HG02610 (cell line): ENCODE measurements around the gene CKM.
"Not testable (repeated sequence)": the region's sequence is repeated elsewhere in the genome, so short reads cannot be mapped to it uniquely, and the experiment has no call there.

Experiments
- ATAC-seq: cut with Tn5 transposase; IDR thresholded peaks from one replicate; pipeline ENCODE4 v1.9.1; 2021; ENCODE audit warnings: mild to moderate bottlenecking, moderate library complexity; ENCODE audit not compliant: unreplicated experiment

CKM gene

DNA sequence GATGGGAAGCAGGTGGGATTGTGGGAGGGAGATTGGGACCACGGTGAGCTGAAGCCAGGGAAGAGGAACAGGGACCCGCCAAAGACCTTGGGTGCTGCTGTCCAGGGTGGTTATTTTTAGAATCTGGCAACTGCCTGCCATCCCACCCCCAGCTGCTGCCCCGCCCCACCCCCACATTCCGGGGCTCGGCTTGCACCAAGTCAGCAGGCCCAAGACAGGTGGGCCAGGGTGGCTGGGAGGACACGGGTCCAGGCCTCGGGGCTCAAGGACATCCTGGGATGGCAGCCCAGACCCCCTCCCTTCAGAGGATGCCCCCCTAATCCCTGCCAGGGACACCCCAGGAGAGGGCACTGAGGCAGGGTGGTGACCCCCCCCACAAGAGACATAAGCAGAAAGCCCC is 827 bp downstream of the CKM start:
- no peak for ATAC-seq

DNA sequence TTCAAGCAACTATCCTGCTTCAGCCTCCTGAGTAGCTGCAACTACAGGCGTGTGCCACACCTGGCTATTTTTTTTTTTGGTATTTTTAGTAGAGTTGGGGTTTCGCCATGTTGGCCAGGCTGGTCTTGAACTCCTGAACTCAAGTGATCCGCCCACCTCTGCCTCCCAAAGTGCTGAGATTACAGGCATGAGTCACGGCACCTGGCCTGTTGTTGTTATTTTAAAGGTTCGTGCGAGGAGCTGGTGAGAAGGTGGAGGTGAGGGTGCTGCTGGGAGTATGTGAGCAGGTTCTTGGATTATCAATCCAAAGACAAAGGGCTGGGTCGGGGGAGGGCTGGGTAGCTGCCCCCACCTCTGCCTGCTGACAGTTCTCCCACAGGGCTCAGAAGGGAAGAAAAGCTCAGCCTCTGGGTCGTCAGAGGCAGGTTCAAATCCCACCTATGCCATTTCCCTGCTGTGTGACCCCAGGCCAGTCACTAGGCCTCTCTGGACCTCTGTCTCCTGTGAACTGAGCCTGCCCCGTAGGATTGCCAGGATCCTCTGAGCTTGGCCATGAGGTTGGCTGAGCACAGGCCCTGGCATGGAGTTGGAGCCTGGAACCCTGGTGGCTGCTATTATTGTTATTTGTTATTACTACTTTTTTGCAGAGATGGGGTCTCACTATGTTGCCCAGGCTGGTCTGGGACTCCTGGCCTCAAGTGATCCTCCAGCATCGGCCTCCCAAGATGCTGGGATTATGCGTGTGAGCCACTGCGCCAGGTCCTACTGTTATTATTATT is 1.5 kb downstream of the CKM start:
- ATAC-seq, result no peak

DNA sequence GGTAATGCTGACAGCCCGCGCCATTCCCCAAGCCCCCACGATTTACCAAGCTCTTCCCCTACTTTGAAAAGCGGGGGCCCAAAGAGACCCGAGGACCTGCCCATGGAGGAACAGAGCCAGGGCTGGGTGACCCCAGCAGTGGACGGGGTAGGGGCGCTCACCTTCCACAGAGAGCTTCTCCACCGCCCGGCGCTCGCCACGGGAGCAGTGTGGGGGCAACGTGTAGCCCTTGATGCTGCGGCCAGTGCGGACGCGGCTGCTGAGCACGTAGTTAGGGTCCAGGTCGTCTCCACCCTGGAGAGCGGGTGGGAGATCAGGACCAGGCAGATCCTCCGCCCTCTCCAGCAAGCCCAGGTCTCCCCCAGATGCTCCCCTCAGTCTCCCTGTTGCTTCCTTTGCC is 7.4 kb downstream of the CKM start:
- ATAC-seq, result no peak

DNA sequence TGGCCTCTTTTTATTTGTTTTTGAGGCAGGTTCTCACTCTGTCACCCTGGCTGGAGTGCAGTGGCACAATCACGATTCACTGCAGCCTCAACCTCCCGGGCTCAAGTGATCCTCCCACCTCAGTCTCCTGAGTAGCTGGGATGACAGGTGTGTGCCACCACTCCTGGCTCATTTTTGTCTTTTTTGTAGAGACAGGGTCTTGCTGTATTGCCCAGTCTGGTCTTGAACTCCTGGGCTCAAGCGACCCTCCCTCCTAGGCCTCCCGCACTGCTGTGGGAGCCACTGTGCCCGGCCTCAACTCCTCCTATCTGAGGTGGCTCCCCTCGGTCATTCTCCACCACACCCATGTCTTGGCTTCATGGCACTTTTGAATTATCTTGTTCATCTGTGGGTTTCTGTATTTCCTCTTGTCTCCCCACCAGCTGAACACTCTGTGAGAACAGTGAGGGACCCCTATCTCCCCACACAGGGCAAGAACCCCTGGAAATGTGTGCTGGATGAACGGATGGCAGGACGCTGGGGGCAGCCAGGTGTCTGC is 7.9 kb downstream of the CKM start:
- no peak for ATAC-seq

DNA sequence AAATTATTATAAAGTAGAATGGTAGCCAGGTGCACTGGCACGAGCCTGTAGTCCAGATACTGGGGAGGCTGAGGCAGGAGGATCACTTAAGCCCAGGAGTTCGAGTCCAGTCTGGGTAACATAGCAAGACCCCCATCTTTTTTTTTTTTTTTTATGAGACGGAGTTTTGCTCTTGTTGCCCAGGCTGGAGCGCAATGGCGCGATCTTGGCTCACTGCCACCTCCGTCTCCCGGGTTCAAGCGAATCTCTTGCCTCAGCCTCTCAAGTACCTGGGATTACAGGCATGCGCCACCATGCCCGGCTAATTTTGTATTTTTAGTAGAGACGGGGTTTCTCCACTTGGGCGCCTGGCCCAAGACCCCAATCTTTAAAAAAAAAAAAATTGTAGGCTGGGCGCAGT is 10.4 kb downstream of the CKM start:
- not testable (repeated sequence) for ATAC-seq

DNA sequence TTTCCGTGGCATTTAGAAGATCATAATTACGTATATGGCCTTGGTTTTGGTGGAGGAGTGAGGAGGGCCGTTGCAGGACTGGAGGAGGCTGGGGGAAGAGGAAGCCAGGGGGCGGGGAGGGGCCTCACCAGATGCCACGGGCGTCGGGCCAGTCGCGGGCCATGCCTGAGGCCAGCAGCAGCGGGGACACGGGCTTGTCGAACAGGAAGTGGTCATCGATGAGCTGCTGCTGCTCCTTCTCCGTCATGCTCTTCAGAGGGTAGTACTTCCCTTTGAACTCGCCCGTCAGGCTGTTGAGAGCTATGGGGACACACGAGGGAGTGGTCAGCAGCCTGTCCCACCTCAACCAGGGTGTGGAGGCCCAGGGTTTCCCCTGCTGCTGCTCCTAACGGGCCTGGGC is 11.1 kb downstream of the CKM start:
- ATAC-seq, result no peak

DNA sequence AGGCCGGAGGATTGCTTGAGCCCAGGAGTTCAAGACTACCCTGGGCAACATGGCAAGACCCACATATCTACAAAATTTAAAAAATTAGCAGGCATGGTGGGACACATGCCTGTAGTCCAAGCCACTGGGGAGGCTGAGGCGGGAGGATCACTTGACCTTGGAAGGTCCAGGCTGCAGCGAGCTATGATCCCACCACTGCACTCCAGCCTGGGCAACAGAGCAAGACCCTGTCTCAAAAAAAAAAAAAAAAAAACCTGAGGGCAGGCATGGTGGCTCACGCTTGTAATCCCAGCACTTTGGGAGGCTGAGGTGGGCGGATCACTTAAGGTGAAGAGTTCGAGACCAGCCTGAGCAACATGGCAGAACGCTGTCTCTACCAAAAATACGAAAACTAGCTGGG is 13.4 kb downstream of the CKM start:
- ATAC-seq, result not testable (repeated sequence)

DNA sequence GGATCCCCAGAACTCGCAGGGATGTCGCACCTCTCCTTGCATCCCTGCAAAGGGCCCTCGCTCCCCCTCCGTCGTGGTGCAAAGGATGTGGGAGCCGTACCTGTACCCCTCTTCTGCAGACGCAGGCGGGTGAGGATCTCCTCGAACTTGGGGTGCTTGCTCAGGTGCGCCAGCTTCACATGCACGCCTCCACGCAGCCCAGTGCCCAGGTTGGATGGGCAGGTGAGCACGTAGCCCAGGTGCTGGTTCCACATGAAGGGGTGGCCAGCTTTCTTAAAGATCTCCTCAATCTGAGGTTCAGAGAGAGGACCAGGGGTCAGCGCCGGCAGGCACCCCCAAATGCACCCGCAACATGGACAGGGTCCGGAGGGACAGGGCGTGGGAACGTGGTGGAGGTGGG is 15.3 kb downstream of the CKM start:
- no peak for ATAC-seq

DNA sequence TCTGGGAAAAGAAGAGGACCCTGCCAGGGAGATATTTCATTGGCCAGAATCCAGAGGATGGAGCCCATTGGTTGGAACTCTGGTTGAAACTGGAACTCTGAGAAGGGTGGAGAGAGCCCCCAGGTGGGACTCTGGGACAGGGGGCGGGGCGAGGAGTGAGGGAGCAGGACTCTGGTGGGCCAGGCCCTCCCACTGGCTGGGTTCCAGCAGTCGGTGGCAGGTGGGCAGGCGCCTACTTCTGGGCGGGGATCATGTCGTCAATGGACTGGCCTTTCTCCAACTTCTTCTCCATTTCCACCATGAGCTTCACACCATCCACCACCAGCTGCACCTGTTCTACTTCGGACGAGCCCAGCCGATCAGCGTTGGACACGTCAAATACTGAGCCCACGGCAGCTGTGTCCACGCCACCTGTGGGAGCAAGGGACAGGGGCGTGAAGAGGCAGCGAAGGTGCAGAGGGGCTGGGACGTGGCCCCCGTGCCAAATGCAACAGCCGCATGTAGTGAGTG is 16.1 kb downstream of the CKM start:
- ATAC-seq, result no peak

DNA sequence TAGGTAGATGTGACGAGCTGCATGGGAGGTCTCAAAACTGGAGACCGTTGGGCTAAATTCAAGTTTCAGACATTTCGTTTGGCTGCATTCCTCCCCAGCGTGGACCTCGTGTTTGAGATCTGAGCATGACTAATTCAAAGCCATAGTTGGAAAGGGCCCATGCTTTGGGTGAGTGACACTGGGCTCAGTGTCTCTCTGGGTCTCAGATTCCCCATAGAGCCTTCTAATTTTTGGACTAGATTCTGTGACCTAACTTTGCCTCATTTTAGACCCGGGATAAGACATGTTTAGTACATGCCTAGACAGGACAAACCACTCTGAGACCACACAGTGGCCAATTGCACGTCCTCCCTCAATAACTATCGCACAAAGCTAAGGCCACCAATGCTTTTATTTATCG is 16.6 kb downstream of the CKM start:
- no peak for ATAC-seq

DNA sequence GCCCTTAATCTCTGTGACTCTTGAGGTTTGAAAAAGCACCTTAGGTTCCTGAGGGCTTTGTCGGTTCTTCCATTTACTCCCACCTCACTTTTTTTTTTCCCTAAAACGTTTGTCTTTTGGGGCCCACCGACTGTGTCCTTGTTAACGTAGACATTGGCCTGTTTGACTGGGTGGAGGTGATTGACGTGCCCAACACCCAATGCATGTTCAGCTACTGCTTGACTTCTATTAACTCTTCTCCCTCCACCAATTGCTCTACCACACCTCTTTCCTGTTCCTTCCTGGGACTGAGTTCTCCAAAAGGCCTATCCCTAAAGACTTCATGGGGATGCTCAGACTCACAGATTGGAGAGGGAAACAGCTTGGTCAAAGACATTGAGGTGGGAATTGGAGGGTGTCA is 17.3 kb downstream of the CKM start:
- no peak for ATAC-seq

DNA sequence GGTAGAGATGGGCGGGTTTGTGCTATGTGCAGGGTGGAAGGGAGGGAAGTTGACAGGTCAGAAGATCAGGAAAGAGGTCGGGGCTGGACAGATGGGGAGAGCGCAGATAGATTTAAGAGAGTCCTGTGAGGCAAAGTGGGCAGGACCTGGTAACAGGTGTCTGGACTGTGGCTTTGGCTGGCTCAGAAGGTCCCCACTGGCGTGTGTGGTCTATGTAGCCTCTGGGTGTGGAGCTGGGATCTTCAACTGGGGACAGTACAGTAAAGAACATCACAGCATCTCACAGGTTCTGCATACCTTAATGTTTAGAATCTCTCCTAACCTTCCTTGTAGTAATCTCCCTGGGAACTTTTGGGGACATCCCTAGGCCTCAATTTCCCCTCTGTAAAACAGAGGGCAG is 17.7 kb downstream of the CKM start:
- no peak for ATAC-seq

DNA sequence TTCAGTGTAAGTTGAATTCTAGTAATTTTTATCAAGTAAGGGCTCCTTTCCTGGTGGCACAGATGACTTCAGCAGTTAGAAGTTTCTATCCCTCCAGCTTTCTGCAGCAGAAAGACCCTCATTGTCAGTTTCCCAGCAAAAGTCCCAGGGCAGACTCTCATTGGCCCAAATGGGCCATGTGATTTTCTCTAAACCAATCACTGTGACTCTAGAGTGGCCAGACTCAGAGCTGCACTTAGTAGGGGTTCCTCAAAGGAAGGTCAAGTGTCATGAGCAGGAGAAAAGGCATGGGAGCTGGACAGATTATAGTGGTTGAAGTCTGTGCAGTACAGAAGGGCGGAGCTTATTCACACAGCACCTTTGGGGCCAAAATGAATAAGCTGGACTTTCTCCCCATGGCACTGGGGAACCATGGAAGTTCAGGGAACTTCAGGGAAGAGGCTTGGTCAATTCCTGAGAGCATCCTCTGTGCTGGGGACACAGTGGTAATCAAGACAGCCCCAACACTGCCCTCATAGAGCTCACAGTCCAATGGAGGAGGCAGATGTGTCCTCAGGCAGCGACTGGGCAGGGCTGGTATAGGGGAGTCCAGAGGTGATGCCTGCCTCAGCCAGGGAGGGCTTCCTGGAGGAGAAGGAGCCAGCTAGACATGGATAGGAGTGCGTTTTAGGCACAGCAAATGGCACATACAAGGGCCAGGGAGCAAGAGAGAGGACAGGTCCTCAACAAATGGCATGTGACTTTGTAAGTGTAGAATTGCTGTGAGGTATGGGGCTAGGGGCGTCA is 18.3 kb downstream of the CKM start:
- no peak for ATAC-seq

DNA sequence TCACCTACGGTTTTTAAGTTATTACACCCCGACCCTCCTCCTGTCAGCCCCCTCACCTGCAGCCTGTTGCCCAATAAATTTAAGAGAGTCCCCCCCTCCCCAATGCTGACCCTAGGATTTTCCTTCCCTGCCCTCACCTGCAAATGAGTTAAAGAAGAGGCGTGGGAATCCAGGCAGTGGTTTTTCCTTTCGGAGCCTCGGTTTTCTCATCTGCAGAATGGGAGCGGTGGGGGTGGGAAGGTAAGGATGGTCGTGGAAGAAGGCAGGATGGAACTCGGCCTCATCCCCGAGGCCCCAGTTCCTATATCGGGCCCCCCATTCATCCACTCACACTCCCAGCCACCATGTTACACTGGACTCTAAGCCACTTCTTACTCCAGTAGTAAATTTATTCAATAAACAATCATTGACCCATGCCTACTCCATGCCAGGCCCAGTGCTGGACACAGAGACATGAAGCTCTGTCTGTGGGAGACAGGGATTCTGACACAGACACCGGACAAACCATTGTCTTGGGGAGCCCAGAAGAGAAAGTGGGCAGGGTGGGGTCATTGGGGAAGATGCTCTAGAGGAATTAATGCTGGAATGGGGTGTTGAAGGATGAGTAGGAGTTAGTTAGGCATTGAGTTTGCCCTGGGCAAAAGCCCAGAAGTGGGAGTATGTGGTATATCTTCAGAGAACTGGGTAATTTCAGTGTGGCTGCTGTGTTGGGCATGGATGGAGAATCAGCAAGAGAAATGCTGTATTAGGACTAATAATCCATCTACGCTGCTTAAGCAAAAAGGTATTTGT is 19.2 kb downstream of the CKM start:
- ATAC-seq, result no peak

DNA sequence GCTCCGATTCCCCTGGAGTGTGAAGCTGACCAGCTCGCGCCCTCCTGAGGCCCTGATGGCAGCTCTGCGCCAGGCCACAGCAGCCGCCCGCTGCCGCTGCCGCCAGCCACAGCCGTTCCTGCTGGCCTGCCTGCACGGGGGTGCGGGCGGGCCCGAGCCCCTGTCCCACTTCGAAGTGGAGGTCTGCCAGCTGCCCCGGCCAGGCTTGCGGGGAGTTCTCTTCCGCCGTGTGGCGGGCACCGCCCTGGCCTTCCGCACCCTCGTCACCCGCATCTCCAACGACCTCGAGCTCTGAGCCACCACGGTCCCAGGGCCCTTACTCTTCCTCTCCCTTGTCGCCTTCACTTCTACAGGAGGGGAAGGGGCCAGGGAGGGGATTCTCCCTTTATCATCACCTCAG is 20.3 kb downstream of the CKM start:
- no peak for ATAC-seq

DNA sequence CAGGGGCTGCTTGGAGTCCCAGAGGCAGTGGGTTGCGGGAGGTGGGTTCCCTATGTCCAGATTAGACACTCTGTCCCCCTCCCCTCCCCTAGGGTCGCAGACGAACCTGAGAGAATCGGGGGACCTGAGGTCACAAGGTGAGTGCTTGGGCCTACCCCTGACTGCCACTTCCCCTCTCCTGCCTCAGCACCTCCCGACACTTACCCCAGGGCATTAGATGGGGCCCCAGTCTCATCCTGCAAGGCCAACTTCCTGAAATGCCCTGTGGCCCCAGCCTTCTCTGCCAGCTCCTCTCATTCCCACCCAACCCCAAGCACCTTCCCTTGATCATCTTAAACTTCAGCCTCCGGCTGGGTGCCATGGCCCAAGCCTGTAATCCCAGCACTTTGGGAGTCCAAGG is 23.0 kb downstream of the CKM start:
- ATAC-seq, result no peak

DNA sequence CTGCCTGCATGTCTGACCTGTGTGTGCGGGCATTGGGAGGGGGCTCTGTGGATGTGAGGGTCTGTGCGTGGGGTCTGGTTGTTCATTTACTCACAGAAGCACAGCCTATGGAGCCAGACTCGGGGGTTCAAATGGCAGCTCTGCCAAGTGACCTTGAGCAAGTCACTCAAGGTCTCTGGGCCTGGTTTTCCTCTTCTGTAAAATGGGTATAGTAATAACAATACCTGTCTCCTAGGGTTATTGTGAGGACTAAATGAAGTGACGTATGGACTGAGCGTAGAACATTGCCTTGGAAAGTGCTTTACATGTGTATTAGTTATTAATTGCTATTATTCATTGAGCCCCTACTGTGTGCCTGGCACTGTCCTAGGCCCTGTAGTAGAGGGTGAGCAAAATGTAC is 24.4 kb downstream of the CKM start:
- no peak for ATAC-seq

DNA sequence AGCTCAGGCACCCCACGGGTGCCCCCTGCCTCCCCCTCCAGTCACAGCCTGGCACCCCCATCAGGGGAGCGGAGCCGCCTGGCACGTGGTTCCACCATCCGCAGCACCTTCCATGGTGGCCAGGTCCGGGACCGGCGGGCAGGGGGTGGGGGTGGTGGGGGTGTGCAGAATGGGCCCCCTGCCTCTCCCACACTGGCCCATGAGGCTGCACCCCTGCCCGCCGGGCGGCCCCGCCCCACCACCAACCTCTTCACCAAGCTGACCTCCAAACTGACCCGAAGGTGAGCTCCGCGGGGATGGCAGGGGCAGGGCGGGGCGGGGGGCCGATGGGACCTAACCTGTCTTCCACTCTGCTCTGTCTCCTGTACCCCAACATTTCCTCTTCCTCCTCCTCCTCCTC is 25.0 kb downstream of the CKM start:
- no peak for ATAC-seq

DNA sequence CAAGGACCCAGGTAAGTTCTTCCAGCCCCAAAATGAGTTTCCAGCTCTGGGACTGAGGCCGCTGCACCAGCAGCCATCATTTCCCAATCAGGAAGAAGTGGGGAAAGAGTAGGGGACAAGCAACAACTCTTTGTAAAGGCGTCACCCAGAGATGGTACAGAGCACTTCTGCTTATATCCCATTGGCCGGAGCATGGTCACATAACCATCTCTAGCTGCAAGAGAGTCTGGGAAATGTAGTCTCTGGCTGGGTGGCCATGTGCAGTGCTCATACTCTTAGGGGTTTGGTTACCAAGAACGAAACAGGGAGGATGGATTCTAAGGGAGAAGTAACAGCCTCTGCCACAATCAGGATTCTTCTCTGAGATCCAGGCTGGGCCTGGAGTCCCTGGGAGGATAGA is 26.3 kb downstream of the CKM start:
- no peak for ATAC-seq

DNA sequence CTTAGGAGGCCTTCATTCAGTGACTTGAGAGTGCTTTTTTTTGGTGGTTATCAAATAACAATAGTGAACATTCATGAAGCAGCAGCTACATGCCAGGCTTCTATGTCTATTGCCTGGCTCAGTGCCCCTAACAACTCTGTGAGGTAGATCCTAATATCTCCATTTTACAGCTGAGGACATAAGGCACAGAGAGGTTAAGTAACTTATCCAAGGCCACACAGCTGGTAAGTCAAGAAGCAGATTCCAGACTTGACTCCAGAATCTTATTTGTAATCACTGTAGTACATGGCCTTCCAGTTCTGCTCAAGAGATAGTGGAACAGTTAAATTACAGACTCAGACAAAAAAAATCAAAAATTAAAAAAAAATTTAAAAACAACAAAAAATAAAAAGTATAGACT is 26.8 kb downstream of the CKM start:
- no peak for ATAC-seq

DNA sequence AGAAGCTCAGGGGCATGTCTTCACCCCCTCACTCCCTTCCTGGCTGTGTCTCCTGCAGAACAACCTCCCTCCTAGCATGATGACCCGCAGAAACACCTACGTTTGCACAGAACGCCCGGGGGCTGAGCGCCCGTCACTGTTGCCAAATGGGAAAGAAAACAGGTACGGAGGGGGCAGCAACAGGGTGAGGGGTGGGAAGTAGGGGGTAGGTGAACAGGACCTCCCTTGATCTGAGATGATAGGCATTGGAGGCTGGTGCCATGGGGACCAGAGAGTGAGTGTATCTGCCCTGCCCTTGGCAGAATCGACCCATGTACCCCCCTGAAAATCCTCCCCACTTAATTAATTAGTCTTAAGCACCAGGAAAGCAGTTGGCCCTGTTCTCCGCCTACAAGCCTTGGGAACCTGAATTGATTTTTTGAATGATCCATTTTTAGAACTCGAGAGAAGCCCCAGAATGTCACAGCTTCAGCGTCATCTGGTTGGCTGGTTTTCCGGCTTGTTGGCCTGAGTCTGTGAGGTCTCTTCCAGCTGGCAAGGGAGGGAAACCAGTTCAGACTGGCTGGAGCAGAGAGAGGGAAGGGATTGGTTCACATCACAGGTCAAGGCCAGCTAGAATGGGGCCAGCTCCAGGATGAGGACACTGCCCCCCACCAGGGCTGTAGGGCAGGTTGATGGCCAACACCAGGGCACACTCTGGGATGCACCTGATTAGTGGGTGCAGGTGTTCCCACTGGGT is 28.2 kb downstream of the CKM start:
- ATAC-seq, result no peak
